GM12878 (cell line): ENCODE measurements around the gene HMBS. TPM values are rescaled to one million over a fixed set of nuclear protein-coding genes. Genes with fewer than 3 reads are reported as not detected.

Experiments
- ATAC-seq: fragments of 200-7000 bp; cut with Tn5 transposase; 3 replicates; pipeline ENCODE4 v1.9.1; 2020; ENCODE audit warnings: mild to moderate bottlenecking, moderate library complexity
- BruUV-seq: library from RNA; stranded (reverse); fragments of 400-500 nt; replicated peaks from 2 replicates; lab custom pipeline; 2021; lab: Mats Ljungman, UMichigan
- CTCF ChIA-PET: fragments of 300-600 bp; sonication (Branson Sonifier 250); formaldehyde crosslinking; extraction: SDS; loops from one replicate; lab custom pipeline; 2021; ENCODE audit warnings: inconsistent platforms; lab: Yijun Ruan, JAX
- POLR2A ChIA-PET: fragments of 350-600 bp; formaldehyde crosslinking; extraction: SDS; loops from one replicate; lab custom pipeline; 2021; ENCODE audit warnings: inconsistent platforms; lab: Charles Lee
- RAD21 ChIA-PET: fragments of 300-600 bp; sonication (Branson Sonifier 250); formaldehyde crosslinking; loops from one replicate; lab custom pipeline; 2023; ENCODE audit warnings: antibody characterized with exemption; ENCODE audit not compliant: unreplicated experiment; lab: Charles Lee
- SMC1A ChIA-PET: fragments of 300-600 bp; sonication (Branson Sonifier 250); formaldehyde crosslinking; loops from one replicate; lab custom pipeline; 2023; ENCODE audit not compliant: unreplicated experiment, uncharacterized antibody; lab: Charles Lee
- DNase-seq: peaks from one replicate; pipeline ENCODE4 v3.0.0-alpha.2; 2011; ENCODE audit warnings: low read depth, low spot score
- FAIRE-seq: peaks from 3 replicates; lab custom pipeline; 2011; peaks lifted over from hg19 to GRCh38; lab: Jason Lieb, UNC
- H2AFZ ChIP-seq: 2 replicates; pipeline ENCODE4 v1.6.0; 2011; ENCODE audit warnings: low read depth, low read length, control low read depth; ENCODE audit not compliant: control insufficient read depth
- H3K27ac ChIP-seq: 2 replicates; pipeline ENCODE4 v1.5.1; 2011; ENCODE audit warnings: control low read depth; ENCODE audit not compliant: control insufficient read depth, insufficient read depth
- H3K27me3 ChIP-seq, 2 experiments: replicated peaks in 1 of 2; 2 replicates each; pipeline versions ENCODE4 v1.6.0 to v1.6.1; 2011; ENCODE audit warnings: low read length in 1 of 2; ENCODE audit not compliant: control insufficient read depth in 2 of 2, insufficient read depth in 2 of 2
- H3K36me3 ChIP-seq, 2 experiments: 2 replicates each; pipeline ENCODE4 v1.5.1; 2011; ENCODE audit warnings: low read length in 1 of 2; ENCODE audit not compliant: control insufficient read depth in 2 of 2, insufficient read depth in 2 of 2
- H3K4me1 ChIP-seq: 2 replicates; pipeline ENCODE4 v1.6.1; 2011; ENCODE audit warnings: mild to moderate bottlenecking, low read length, moderate library complexity, mixed read lengths; ENCODE audit not compliant: control insufficient read depth, insufficient read depth
- H3K4me2 ChIP-seq: 2 replicates; pipeline ENCODE4 v1.6.0; 2011; ENCODE audit warnings: control low read depth; ENCODE audit not compliant: control insufficient read depth, insufficient read depth
- H3K4me3 ChIP-seq: fragments of 200-600 bp; sonication (generic); 2 replicates; pipeline ENCODE4 v1.5.1; 2016
- H3K79me2 ChIP-seq: 2 replicates; pipeline ENCODE4 v1.6.0; 2011; ENCODE audit warnings: low read length; ENCODE audit not compliant: control insufficient read depth, insufficient read depth
- H3K9ac ChIP-seq: 2 replicates; pipeline ENCODE4 v1.8.0; 2011; ENCODE audit warnings: low read length, control low read depth, mixed read lengths; ENCODE audit not compliant: control insufficient read depth, insufficient read depth
- H3K9me3 ChIP-seq: replicated peaks from 3 replicates; pipeline ENCODE4 v1.5.1; 2011; ENCODE audit warnings: mild to moderate bottlenecking, low read length; ENCODE audit not compliant: control insufficient read depth, insufficient read depth
- H4K20me1 ChIP-seq: 2 replicates; pipeline ENCODE4 v1.6.0; 2011; ENCODE audit not compliant: control insufficient read depth, insufficient read depth
- MEF2A ChIP-seq: IDR thresholded peaks from 2 replicates; pipeline ENCODE4 v1.6.1; 2011; ENCODE audit warnings: low read depth, mild to moderate bottlenecking, low read length, moderate library complexity; ENCODE audit not compliant: insufficient read depth
- MTA2 ChIP-seq: fragments of 450-650 bp; IDR thresholded peaks from 2 replicates; pipeline ENCODE4 v1.6.1; 2016; ENCODE audit warnings: low read depth, mild to moderate bottlenecking, moderate library complexity
- MTA3 ChIP-seq: IDR thresholded peaks from 2 replicates; pipeline ENCODE4 v1.6.1; 2012; ENCODE audit warnings: low read length, inconsistent platforms, borderline replicate concordance
- NR2F1 ChIP-seq: fragments of 450-650 bp; conservative IDR thresholded peaks from 2 replicates; pipeline ENCODE4 v1.6.1; 2017; ENCODE audit warnings: mild to moderate bottlenecking
- PML ChIP-seq: IDR thresholded peaks from 2 replicates; pipeline ENCODE4 v1.6.1; 2012; ENCODE audit warnings: low read length, inconsistent platforms
- RAD51 ChIP-seq: fragments of 450-650 bp; IDR thresholded peaks from 2 replicates; pipeline ENCODE4 v1.6.1; 2016; ENCODE audit warnings: moderate library complexity, mild to moderate bottlenecking, inconsistent platforms
- RCOR1 ChIP-seq: conservative IDR thresholded peaks from 2 replicates; pipeline ENCODE4 v1.6.1; 2012; ENCODE audit warnings: low read depth, low read length, improper control_type of control experiment
- RFX5 ChIP-seq: IDR thresholded peaks from 2 replicates; pipeline ENCODE4 v1.6.1; 2011; ENCODE audit warnings: low read depth, low read length, improper control_type of control experiment
- STAT3 ChIP-seq: IDR thresholded peaks from 2 replicates; pipeline ENCODE4 v1.6.1; 2011; ENCODE audit warnings: low read depth, low read length, improper control_type of control experiment
- TCF12 ChIP-seq: IDR thresholded peaks from 2 replicates; pipeline ENCODE4 v1.6.1; 2011; ENCODE audit warnings: low read depth, mild to moderate bottlenecking, low read length
- ZNF622 ChIP-seq: fragments of 450-650 bp; IDR thresholded peaks from 2 replicates; pipeline ENCODE4 v1.6.1; 2017; ENCODE audit warnings: mild to moderate bottlenecking, inconsistent platforms
- ZSCAN29 ChIP-seq: fragments of 450-650 bp; IDR thresholded peaks from 2 replicates; pipeline ENCODE4 v1.6.1; 2017; ENCODE audit warnings: mild to moderate bottlenecking, moderate library complexity
- WGBS: methylation state at CpG from one replicate; pipeline ENCODE4 v1.1.6; 2016; ENCODE audit warnings: low lambda C conversion rate; ENCODE audit not compliant: insufficient replicate concordance, insufficient coverage; ENCODE audit errors: missing lambda C conversion rate; 5-methylcytosine and 5-hydroxymethylcytosine counted together
- in situ Hi-C: fragments of 300-500 bp; cut with MboI; formaldehyde crosslinking; loops from 9 replicates; pipeline ENCODE4 v1.14.3; 2018; ENCODE audit warnings: mixed read lengths
- intact Hi-C: fragments of 100-400 bp; cut with micrococcal nuclease; formaldehyde crosslinking; loops from one replicate; pipeline ENCODE4 v1.14.2; 2022; ENCODE audit not compliant: unreplicated experiment
- polyA plus RNA-seq, 11 experiments: library from polyadenylated mRNA; depleted of rRNA in 4 of 11; unstranded in 6 of 11; stranded (reverse) in 5 of 11; fragments of >200 nt; fragmentation: Nextera tagmentation in 4 of 11; fragmentation: Illumina TruSeq in 1 of 11; extraction: Ambion mirVana in 4 of 11; extraction: Trizol in 1 of 11; gene quantifications; 1 replicate in 1 of 11; 2 replicates in 10 of 11; pipeline versions ENCODE4 v1.2.1 to v1.2.3, GENCODE V29; 2011 to 2016; ENCODE audit warnings: inconsistent platforms in 2 of 11, missing spikeins in 2 of 11, low read depth in 1 of 11
- total RNA-seq, 4 experiments: library from RNA; depleted of rRNA in 3 of 4; stranded (reverse); fragments of >200 nt in 3 of 4; fragmentation: Illumina TruSeq in 1 of 4; extraction: Trizol in 1 of 4; gene quantifications; 2 replicates each; pipeline versions ENCODE4 v1.2.1 to v1.2.3, GENCODE V29; 2013 to 2021
- TF ChIP-seq, protein P1 (sequence below): fragments of 450-650 bp; formaldehyde crosslinking; IDR thresholded peaks from 2 replicates; pipeline ENCODE4 v1.4.0; 2020; ENCODE audit warnings: mild to moderate bottlenecking, moderate library complexity
- TF ChIP-seq, protein P2 (sequence below): fragments of 450-650 bp; IDR thresholded peaks from 2 replicates; pipeline ENCODE4 v1.6.1; 2014; ENCODE audit warnings: mild to moderate bottlenecking
- TF ChIP-seq, protein P3 (sequence below): fragments of 450-650 bp; IDR thresholded peaks from 2 replicates; pipeline ENCODE4 v1.6.1; 2017; ENCODE audit warnings: borderline replicate concordance
- TF ChIP-seq, protein P4 (sequence below): fragments of 450-650 bp; IDR thresholded peaks from 2 replicates; pipeline ENCODE4 v1.6.1; 2017; ENCODE audit warnings: antibody characterized with exemption, mild to moderate bottlenecking, moderate library complexity

The HMBS gene
- total and polyA plus RNA-seq, 10 of the 15 experiments (the other 5 are each of a cell fraction or from before 2014, with no cell fraction given), result 17.7 to 96.7 (median 49.7) TPM

DNA sequence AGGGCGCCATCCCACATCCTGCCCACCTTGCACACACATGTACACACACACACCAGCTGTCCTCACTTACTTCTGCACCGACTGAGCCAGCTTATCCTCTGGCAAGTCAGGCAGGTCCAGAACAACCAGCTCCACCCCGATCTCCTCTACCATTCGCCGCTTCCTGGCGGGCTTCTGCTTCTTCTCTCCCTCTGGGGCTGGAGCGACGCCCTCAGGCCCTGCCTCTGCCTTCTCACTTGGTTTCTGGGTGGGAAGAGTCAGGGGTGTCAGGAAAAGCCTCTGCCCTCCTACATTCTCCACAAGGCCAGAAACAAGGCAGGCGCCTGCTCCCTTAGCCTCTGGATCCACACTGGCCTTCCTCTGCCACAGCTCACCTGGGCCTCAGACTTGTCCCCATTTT, 36.0 kb upstream of the HMBS start:
- ChIA-PET RAD21 (no interaction called here), CTCF (no interaction called here), SMC1A (no interaction called here), POLR2A (interaction anchor here (0.9 to 2.5 kb wide), 3 partner anchors 7 to 19 kb away, joined by 3 to 10 read pairs (median 3); partner anchors contain the start of gene VPS11)
- H3K36me3 ChIP-seq, result peaks cover 44 to 45% of the 10 kb centered on the region in 2 experiments
- H3K9me3 ChIP-seq, result no peaks in the 10 kb centered on the region
- FAIRE-seq, result no peak
- no peaks in the 10 kb centered on the region for H3K27me3 ChIP-seq
- H3K4me3 ChIP-seq, result no peak overlapping the region
- intact Hi-C loops (no loop called here), in situ Hi-C loops (no loop called here)
- no peak overlapping the region for H3K4me2 ChIP-seq
- no peak for TF ChIP-seq NR2F1
- no peak for TF ChIP-seq MTA3
- TF ChIP-seq, protein P1, sequence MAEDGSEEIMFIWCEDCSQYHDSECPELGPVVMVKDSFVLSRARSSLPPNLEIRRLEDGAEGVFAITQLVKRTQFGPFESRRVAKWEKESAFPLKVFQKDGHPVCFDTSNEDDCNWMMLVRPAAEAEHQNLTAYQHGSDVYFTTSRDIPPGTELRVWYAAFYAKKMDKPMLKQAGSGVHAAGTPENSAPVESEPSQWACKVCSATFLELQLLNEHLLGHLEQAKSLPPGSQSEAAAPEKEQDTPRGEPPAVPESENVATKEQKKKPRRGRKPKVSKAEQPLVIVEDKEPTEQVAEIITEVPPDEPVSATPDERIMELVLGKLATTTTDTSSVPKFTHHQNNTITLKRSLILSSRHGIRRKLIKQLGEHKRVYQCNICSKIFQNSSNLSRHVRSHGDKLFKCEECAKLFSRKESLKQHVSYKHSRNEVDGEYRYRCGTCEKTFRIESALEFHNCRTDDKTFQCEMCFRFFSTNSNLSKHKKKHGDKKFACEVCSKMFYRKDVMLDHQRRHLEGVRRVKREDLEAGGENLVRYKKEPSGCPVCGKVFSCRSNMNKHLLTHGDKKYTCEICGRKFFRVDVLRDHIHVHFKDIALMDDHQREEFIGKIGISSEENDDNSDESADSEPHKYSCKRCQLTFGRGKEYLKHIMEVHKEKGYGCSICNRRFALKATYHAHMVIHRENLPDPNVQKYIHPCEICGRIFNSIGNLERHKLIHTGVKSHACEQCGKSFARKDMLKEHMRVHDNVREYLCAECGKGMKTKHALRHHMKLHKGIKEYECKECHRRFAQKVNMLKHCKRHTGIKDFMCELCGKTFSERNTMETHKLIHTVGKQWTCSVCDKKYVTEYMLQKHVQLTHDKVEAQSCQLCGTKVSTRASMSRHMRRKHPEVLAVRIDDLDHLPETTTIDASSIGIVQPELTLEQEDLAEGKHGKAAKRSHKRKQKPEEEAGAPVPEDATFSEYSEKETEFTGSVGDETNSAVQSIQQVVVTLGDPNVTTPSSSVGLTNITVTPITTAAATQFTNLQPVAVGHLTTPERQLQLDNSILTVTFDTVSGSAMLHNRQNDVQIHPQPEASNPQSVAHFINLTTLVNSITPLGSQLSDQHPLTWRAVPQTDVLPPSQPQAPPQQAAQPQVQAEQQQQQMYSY (CRISPR knock-in tag), result no peak
- no peak for TF ChIP-seq RFX5
- TF ChIP-seq ZNF622, result no peak
- TF ChIP-seq, protein P2, sequence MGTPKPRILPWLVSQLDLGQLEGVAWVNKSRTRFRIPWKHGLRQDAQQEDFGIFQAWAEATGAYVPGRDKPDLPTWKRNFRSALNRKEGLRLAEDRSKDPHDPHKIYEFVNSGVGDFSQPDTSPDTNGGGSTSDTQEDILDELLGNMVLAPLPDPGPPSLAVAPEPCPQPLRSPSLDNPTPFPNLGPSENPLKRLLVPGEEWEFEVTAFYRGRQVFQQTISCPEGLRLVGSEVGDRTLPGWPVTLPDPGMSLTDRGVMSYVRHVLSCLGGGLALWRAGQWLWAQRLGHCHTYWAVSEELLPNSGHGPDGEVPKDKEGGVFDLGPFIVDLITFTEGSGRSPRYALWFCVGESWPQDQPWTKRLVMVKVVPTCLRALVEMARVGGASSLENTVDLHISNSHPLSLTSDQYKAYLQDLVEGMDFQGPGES, result no peak
- no peak for TF ChIP-seq TCF12
- TF ChIP-seq, protein P3, sequence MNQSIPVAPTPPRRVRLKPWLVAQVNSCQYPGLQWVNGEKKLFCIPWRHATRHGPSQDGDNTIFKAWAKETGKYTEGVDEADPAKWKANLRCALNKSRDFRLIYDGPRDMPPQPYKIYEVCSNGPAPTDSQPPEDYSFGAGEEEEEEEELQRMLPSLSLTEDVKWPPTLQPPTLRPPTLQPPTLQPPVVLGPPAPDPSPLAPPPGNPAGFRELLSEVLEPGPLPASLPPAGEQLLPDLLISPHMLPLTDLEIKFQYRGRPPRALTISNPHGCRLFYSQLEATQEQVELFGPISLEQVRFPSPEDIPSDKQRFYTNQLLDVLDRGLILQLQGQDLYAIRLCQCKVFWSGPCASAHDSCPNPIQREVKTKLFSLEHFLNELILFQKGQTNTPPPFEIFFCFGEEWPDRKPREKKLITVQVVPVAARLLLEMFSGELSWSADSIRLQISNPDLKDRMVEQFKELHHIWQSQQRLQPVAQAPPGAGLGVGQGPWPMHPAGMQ, result no peak
- TF ChIP-seq STAT3, result no peak
- TF ChIP-seq PML, result no peak
- TF ChIP-seq ZSCAN29, result no peak
- TF ChIP-seq MEF2A, result no peak
- no peak for TF ChIP-seq MTA2
- no peak for TF ChIP-seq RCOR1
- TF ChIP-seq, protein P4, sequence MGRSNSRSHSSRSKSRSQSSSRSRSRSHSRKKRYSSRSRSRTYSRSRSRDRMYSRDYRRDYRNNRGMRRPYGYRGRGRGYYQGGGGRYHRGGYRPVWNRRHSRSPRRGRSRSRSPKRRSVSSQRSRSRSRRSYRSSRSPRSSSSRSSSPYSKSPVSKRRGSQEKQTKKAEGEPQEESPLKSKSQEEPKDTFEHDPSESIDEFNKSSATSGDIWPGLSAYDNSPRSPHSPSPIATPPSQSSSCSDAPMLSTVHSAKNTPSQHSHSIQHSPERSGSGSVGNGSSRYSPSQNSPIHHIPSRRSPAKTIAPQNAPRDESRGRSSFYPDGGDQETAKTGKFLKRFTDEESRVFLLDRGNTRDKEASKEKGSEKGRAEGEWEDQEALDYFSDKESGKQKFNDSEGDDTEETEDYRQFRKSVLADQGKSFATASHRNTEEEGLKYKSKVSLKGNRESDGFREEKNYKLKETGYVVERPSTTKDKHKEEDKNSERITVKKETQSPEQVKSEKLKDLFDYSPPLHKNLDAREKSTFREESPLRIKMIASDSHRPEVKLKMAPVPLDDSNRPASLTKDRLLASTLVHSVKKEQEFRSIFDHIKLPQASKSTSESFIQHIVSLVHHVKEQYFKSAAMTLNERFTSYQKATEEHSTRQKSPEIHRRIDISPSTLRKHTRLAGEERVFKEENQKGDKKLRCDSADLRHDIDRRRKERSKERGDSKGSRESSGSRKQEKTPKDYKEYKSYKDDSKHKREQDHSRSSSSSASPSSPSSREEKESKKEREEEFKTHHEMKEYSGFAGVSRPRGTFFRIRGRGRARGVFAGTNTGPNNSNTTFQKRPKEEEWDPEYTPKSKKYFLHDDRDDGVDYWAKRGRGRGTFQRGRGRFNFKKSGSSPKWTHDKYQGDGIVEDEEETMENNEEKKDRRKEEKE, result no peak
- TF ChIP-seq RAD51, result no peak
- H3K79me2 ChIP-seq, result peaks cover 9% of the 10 kb centered on the region
- H3K27ac ChIP-seq, result no peak overlapping the region
- TSS peak; percentile 8 for BruUV-seq
- peaks cover 24% of the 10 kb centered on the region for H3K4me1 ChIP-seq
- no peak for DNase-seq
- no peaks in the 10 kb centered on the region for H4K20me1 ChIP-seq
- no peak for ATAC-seq
- H3K9ac ChIP-seq, result no peak overlapping the region
- WGBS, result 93% methylated on average over 9 of the region's 9 CpGs
- H2AFZ ChIP-seq, result no peak overlapping the region
